Measurements from ENCODE around the gene CASP8.

DNA sequence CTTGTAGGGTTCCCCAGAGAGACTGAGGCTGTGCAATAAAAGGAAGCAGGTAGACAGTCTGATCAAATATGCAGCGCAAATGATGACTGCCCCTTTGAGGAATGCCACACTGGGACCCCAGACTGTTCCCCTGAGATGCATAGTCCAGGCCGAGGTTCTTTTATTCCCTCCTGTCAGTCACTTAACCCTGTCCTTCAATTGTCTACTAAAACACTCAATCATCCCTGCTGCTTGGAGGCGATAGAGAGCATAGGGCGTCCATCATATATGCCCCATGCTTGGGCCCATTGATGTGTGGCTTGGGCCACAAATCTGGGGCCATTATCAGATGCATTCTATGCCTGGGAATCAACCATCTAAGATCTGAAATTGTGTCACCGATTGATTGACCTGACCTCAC, 15.5 kb upstream of the CASP8 start:
- TF ChIP-seq RFX5 (IDR thresholded peaks at IDR 0.05; ENCODE audit: borderline replicate concordance, low read depth, low read length): no peak
- no peak for TF ChIP-seq EZH2 (IDR thresholded peaks at IDR 0.05; ENCODE audit: low read depth, low read length, severe bottlenecking)
- no peak for TF ChIP-seq CTCF (IDR thresholded peaks at IDR 0.05; ENCODE audit: control extremely low read depth in 1 of 3, insufficient read depth in 1 of 3, low read depth in 1 of 3, low read length in 3 of 3)
- TF ChIP-seq YY1 (IDR thresholded peaks at IDR 0.05; ENCODE audit: low read depth, low read length): no peak
- TF ChIP-seq HDAC6 (IDR thresholded peaks at IDR 0.05; ENCODE audit: low read depth, low read length): no peak
- no peak for TF ChIP-seq POLR2A (IDR thresholded peaks at IDR 0.05; ENCODE audit: control extremely low read depth in 1 of 2, low read depth in 2 of 2, low read length in 2 of 2)
- TF ChIP-seq EGR1 (IDR thresholded peaks at IDR 0.05; ENCODE audit: borderline replicate concordance, low read depth, low read length): no peak
- TF ChIP-seq SUZ12 (IDR thresholded peaks at IDR 0.05; ENCODE audit: low read length): no peak
- TF ChIP-seq SP1 (IDR thresholded peaks at IDR 0.05; ENCODE audit: low read depth, low read length): no peak
